Spleen (tissue), 7 donors: ENCODE measurements around the gene HAGH.
"Not testable (repeated sequence)": the region's sequence is repeated elsewhere in the genome, so short reads cannot be mapped to it uniquely, and the experiment has no call there.

Source experiments
- POLR2A ChIP-seq, 3 donors: fragments of 450-650 bp; IDR thresholded peaks; one replicate each; pipeline ENCODE4 v1.5.1; 2017; ENCODE audit warnings: antibody characterized with exemption in 3 of 3, mild to moderate bottlenecking in 1 of 3
- TF ChIP-seq, protein P1 (sequence below), 11 experiments: fragments of 200-600 bp in 7 of 11; fragments of 450-650 bp in 4 of 11; sonication (generic) in 4 of 11; IDR thresholded peaks in 8 of 11; conservative IDR thresholded peaks in 3 of 11; 1 replicate in 7 of 11; 2 replicates in 4 of 11; pipeline versions ENCODE4 v1.4.0 to v1.8.0; 2016 to 2021; ENCODE audit warnings: antibody characterized with exemption in 11 of 11, inconsistent platforms in 4 of 11, mild to moderate bottlenecking in 1 of 11
- donor health status: DM: no; HTN: no; CAD: no; lungs with moderate emphysema.
- donor health status: DM: no; HTN: no; CAD: no.
- donor health status: DM: no; HTN: no; CAD: no.

DNA sequence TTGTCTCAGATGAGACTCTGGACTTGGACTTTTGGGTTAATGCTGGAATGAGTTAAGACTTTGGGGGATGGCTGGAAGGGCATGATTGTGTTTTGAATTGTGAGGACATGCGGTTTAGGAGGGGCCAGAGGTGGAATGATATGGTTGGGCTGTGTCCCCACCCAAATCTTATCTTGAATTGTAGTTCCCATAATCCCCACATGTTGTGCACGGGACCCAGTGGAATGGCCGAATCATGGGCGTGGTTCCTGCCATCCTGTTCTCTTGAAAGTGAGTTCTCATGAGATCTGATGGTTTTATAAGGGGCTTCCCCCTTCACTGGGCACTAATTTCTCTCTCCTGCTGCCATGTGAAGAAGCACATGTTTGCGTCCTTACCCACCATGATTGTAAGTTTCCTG is 27.4 kb downstream of the HAGH start:
- TF ChIP-seq, protein P1, sequence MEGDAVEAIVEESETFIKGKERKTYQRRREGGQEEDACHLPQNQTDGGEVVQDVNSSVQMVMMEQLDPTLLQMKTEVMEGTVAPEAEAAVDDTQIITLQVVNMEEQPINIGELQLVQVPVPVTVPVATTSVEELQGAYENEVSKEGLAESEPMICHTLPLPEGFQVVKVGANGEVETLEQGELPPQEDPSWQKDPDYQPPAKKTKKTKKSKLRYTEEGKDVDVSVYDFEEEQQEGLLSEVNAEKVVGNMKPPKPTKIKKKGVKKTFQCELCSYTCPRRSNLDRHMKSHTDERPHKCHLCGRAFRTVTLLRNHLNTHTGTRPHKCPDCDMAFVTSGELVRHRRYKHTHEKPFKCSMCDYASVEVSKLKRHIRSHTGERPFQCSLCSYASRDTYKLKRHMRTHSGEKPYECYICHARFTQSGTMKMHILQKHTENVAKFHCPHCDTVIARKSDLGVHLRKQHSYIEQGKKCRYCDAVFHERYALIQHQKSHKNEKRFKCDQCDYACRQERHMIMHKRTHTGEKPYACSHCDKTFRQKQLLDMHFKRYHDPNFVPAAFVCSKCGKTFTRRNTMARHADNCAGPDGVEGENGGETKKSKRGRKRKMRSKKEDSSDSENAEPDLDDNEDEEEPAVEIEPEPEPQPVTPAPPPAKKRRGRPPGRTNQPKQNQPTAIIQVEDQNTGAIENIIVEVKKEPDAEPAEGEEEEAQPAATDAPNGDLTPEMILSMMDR (IDR thresholded peaks at IDR 0.05 in 8 of 11, conservative IDR thresholded peaks at IDR 0.05 in 3 of 11), result not testable (repeated sequence)
- TF ChIP-seq POLR2A (IDR thresholded peaks at IDR 0.05), result not testable (repeated sequence)
